ENCODE results near the gene SH3GLB2. TPM values are rescaled to one million over a fixed set of nuclear protein-coding genes. Genes with fewer than 3 reads are reported as not detected.
A peak's percentile ranks its signal among the peaks of the same experiment; 100 is the strongest.

Gene SH3GLB2
- total and polyA plus RNA-seq, 2 of the 8 experiments (the other 6 are each of a cell fraction or from before 2014, with no cell fraction given): 52.7 to 79.9 TPM

DNA sequence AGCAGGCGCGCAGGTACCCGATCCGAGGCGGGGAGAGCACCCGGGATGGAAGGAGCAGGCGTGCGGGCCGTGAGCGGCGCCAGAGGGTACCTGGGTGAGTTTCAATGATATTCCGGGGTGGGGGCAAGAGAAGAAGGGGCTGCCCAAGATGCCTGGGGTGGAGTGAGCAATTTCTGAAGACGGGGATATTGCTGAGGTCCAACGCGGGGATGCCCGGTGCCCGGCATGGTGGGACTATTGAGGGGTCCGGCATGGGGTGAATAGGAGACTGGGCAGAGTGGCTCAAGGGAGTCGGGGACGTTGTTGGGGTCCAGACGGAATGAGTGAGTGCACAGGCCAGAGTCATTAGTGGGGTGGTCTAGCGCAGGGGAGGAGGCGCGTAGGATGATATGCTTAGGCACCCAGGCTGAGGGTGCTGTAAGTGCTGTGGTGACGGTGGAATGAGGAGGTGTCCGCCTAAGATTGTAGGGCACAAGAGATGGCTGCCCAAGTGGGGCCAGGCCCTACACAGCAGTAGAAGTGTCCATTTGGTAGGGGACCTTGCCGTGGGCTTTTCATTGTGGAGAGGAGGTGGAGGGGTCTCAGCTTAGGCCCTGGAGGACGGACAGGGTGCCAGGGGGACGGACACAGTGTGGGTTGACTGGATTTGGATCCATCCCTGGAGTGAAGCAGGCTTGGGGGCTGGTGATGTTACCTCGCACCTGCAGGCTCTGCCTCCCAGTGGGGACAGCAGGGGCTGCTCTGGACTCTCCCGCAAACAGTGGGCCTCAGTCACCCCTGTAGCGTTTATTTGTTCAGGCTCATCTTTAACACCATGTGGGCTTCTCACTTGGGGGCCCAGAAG is 9.0 kb upstream of the SH3GLB2 start (continued):
- TF ChIP-seq RFX5 (IDR thresholded peaks at IDR 0.05; ENCODE audit: borderline replicate concordance, low read depth, low read length) (no peak), TCF12 (IDR thresholded peaks at IDR 0.05; ENCODE audit: low read depth, low read length) (no peak), TBP (IDR thresholded peaks at IDR 0.05; ENCODE audit: low read depth, low read length) (no peak), GABPA (IDR thresholded peaks at IDR 0.05; ENCODE audit: borderline replicate concordance, insufficient read depth, low read length) (no peak), CBX8 (IDR thresholded peaks at IDR 0.05; ENCODE audit: borderline replicate concordance, low read depth, low read length) (no peak)
- TF ChIP-seq, protein P1, sequence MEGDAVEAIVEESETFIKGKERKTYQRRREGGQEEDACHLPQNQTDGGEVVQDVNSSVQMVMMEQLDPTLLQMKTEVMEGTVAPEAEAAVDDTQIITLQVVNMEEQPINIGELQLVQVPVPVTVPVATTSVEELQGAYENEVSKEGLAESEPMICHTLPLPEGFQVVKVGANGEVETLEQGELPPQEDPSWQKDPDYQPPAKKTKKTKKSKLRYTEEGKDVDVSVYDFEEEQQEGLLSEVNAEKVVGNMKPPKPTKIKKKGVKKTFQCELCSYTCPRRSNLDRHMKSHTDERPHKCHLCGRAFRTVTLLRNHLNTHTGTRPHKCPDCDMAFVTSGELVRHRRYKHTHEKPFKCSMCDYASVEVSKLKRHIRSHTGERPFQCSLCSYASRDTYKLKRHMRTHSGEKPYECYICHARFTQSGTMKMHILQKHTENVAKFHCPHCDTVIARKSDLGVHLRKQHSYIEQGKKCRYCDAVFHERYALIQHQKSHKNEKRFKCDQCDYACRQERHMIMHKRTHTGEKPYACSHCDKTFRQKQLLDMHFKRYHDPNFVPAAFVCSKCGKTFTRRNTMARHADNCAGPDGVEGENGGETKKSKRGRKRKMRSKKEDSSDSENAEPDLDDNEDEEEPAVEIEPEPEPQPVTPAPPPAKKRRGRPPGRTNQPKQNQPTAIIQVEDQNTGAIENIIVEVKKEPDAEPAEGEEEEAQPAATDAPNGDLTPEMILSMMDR (IDR thresholded peaks at IDR 0.05; ENCODE audit: control extremely low read depth in 1 of 3, insufficient read depth in 1 of 3, low read depth in 1 of 3, low read length in 3 of 3): peak in 1 of 3 experiments; percentile 4; a peak in 1 of 4 replicates
